HG03159 (cell line): ENCODE results near the gene FLT4.

Experiments used
- ATAC-seq: cut with Tn5 transposase; IDR thresholded peaks from one replicate; pipeline ENCODE4 v1.9.1; 2021; ENCODE audit warnings: mild to moderate bottlenecking, moderate library complexity; ENCODE audit not compliant: unreplicated experiment

FLT4 gene

DNA sequence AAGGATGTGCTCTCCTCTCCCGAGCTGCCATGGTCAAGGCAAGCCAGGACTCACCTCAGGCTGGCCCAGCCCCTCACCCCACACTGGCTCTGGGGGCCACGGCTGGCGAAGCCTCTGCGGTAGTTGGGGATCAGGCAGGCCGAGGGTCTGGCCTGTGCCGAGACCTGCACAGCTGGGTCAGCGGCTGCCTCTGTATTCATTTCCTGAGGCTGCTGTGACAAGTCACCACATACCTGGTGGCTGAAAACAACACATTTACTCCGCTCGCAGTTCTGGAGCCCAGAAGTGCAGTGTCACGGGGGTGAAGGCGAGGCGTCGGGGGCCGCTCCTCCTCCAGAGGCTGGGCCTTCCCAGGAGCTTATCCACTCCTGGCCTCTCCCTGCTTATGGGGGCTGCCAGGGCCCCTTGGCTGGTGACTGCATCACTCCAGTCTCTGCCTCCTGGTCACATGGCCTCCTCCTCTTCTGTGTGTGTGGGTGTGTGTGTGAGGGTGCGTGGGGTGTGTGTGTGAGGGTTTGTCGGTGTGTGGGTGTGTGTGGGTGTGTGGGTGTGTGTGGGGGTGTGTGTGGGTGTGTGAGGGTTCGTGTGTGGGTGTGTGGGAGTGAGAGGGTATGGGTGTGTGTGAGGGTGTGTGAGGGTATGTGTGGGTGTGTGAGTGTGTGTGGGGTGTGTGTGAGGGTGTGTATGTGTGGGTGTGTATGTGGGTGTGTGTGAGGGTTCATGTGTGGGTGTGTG, 54.9 kb downstream of the FLT4 start:
- no peak for ATAC-seq

DNA sequence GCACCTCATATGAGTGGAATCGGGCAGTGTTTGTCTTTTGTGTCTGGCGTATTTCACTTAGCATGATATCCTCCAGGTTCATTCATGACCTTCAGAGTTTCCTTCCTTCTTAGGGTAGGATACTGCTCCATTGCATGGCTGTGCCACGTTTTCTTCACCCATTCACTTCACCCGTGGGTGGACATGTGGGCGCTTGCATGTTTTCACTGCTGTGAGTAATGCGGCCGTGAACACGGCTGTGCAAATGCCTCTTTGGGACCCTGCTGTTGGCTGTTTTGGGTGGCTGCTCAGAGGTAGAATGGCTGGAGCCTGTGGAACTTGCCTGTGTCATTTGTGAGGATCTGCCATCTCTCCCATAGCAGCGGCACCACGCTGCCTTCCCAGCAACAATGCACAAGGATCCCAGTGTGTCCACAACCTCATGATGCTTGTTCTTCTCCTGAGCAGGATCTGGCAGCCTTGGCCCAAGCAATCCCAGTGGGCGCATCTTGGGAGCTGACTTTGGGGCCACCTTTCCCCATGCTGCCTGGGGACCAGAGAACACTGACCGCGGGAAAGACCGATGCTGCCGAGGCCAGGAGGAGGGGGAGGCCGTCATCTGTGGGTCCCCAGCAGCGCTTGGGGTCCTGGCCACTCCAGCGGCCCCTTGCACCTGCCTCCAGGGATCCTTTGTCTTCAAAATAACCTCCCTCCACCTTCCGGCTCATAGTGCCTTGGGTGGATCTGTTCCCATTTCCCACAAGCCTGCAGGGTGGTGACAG, 55.8 kb downstream of the FLT4 start:
- no peak for ATAC-seq

DNA sequence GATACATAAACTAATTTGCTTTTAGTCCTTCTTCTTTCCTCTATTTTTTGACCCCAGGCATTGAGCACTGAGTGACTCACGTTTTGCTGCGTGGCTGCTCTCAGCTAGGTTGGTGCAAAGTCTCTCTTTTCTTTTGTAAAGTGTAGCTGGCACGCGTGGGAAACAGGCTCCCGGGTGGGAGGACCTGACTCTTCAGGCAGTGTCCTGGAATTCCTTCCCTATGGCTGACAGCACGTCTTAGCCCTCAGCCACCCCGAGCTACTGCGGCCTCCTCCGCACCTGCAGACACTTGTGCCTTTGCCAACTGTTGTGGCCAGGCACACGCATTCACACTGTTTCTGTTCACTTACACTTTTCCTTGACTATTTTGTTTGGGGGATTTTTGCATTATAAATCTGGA, 57.2 kb downstream of the FLT4 start:
- ATAC-seq = no peak

DNA sequence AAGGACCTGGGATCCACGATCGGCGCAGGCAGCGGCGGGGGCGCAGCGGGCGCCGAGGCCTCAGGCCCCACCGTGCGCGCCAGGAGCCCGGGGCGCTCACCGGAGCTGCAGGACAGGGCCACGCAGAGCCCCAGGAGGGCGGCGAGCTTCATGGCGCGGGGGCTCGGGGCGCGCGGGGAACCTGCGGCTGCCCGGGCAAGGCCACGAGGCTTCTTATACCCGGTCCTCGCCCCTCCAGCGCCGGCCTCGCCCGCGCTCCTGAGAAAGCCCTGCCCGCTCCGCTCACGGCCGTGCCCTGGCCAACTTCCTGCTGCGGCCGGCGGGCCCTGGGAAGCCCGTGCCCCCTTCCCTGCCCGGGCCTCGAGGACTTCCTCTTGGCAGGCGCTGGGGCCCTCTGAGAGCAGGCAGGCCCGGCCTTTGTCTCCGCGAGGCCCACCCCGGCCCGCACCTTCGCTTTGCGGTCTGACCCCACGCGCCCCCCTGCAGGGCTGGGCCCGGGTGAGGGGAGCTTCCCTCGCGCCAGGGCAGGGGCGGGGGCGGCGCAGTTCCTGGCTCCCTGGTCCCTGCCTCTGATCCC, 58.0 kb downstream of the FLT4 start, which contains the start of gene SCGB3A1:
SCGB3A1 (minus strand) TSS at position 189 of the 577 bp plus-strand sequence; CDS start at position 152, 37 bp downstream.
- no peak for ATAC-seq

DNA sequence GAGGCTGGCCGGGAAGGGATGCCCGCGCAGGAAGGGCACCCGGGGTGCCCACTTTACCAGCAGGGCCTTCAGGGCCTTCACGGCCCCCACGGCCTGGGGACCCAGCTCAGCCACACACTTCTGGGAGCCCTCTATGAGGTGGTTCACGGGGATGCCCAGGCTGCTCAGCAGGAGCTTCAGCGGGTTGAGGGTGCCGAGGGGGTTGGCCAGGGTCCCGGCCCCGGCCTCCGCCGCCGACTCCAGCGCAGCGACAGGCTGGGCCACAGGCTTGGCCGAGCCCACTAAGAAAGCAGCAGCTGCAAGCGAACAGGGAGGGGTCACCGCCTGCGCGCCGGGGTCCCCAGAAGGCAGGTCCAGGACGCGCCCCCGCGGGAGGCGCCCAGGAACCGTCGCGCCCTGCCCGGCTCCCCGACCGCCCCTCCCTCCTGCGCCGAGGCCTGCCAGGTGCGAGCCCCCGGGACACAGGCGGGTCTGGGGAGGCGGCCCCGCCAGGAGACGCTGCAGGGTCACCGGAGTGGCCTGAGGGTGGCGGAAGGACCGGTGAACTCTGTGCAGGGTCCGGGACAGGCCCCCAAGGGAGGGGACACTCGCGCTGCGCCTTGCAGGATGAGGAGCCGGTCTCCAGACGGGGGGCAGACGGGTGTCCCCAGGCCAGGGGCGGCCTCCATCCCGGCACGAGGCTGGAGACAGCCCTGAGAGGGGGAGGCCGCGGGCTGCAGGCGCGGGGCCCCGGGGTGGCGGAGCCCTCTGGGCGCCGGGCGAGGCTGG, 58.7 kb downstream of the FLT4 start:
- ATAC-seq = no peak

DNA sequence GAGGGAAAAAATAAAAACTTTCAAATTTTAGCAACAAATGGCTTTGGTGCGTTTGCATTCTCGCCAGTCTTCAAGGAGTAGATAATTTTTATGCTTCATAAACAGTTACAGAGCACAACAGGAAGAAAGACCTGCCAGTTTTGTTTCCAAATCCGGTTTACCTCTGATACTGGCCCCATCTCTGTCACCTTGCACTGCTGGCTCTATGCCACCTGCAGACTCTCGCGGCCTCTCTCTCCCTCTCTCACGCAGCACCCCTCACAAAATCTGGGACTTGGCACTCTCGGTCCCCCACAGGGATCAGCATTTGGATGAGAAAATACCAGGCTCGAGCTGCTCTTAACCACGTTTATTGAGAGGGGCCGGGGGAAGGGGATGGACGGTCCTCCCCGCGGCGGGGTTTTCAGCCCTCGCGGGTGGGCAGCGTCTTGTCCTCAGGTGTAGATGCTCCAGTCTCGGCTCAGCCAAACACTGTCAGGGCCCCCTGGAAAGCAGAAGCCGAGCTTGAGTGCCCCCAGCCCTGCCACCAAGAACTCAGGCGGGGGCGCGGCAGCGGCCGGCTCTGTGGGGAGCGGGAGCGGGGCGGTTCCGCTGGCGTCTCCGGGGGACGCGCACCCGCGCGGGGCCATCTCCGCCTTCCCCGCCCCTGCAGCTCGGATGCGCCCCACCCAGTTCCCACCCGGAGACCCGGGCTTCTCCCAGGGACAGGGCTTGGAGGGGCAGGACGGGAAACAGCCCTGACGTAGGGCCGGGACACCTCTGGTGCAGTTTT, 59.4 kb downstream of the FLT4 start:
- ATAC-seq = no peak

DNA sequence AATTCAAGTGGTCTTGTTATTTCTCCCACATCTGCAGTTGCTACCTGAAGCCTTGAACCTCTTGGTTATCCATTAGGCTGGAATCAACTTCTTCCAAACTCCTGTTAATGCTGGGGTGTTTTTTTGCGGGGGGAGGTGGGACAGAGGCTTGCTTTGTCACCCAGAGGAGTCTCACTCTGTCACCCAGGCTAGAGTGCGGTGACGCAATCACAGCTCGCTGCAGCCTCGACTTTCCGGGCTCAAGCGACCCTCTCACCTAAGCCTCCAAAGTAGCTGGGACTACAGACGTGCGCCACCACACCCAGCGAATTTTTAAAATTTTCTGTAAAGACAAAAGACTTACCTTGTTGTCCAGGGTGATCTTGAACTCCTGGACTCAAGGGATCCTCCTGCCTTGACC, 62.5 kb downstream of the FLT4 start:
- ATAC-seq = no peak

DNA sequence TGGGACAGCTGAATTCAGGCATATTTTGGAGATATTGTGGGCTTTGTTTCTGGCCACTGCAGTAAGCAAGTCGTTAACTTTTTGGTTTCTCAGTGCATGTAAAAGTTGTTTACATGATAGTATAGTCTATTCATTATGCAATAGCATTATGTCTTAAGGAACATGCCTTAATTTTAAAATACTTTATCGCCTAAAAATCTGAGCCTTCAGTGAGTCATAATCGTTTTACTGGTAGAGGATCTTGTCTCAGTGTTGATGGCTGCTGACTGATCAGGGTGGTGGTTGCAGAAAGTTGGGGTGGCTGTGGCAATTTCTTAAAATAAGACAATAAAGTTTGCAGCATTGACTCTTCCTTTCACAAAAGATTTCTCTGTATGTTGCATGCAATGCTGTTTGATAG, 63.2 kb downstream of the FLT4 start:
- ATAC-seq = no peak

DNA sequence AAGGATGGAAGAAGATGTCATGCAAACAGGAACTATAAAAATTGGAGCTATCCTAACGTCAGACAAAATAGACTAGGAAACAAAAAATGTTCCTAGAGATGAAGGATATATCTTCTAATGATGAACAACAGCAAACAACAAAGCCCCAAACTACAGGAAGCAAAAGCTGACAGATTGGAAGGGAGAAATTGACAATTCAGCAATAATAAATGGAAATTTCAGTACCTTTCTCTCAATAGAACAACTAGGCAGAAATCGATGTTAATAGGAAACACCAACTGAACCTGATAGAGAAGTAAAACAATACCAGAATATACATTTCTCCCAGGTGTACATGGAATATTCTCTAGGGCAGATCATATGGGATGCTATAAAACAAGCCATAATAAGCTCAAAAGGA, 65.7 kb downstream of the FLT4 start:
- no peak for ATAC-seq

DNA sequence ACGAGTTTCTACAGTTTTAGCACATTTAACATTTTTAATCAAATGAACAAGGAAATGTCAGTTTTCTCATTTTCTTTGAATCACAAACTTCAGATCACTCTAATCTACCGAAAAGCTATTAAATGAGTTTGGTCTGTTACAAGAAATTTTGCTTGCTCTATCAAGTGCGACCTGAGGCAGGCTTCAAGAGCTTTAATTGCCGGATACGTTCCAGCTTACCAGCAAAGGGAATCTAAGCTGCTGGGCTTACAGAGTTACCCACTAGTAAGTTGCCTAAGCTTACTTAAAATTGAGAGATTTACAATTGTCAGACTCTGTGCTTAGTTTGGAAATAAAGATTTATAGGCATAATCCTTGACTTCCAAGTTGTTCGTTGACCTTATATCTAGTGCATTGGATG, 68.7 kb downstream of the FLT4 start:
- no peak for ATAC-seq

DNA sequence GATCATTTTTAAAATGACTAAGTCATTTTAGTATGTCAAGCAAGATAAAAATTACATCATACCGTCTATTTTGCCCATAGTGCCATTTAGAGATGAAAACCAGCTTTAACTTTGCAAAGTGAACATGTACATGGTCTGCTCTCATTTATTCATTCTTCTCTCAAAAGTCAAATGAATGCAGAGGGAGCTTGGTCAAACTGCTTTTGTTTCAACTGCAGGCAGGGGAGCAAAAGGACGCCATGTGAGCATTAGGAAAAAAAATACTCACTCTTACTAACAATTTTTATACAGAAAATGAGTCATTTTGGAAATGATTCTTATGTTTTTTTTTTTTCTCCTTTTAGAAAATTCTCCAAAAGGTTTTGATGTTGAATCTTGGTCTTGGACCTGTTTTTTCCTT, 73.8 kb downstream of the FLT4 start:
- ATAC-seq = no peak

DNA sequence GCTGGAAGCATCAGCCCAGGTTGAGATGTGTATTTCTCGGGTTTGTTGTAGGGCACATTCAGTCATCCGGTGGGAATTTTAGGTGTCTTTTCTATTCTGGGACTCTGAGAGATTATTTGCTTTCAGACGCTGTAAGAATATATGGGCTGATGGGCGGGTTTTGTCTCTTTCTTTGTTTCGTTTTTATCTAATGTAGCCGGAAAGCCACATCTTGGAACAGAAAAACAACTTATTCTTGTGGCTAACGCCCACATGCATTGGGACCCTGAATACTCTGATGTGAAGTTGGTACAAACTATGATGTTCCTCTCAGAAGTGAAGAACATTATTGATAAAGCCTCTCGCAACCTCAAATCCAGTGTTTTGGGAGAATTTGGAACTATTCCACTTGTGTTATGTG, 80.5 kb downstream of the FLT4 start:
- ATAC-seq = no peak

DNA sequence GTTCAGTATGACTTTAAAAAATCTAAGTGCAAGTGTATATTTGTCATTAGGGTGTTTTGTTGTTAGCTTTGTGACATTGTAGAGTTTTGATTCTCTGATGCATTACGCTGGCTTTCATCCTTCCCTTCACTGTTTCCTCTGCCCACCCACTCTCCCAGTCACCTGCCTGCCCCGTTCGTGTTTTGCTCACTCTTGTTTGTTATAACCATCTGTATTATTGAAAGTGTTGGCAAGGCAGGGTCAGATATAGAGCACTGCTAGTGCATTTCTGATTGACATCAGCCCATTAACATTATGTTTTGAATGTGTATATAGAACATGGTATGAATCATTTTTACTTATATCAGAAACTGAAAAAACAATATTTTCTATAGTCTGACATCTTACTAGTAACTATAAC, 85.4 kb downstream of the FLT4 start:
- no peak for ATAC-seq

DNA sequence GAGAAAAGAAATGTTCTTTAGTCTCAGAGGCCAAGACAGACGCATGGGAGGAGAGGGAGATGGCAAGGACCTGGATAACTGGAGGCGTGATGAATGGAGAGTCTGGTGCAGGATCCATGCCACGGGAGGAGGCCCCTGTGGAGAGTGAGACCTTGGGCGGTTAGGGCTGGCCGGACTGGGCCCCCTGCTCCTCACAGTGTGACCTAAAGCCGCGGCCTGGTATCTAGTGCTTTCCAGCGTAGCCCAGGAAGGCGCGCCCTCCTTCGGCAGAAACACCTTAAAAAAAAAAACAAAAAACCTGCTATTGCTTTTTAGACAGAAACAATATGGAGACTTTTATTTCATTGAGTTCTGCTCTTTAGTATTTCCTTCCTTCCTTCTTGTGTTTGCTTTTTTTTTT, 91.2 kb downstream of the FLT4 start:
- no peak for ATAC-seq

DNA sequence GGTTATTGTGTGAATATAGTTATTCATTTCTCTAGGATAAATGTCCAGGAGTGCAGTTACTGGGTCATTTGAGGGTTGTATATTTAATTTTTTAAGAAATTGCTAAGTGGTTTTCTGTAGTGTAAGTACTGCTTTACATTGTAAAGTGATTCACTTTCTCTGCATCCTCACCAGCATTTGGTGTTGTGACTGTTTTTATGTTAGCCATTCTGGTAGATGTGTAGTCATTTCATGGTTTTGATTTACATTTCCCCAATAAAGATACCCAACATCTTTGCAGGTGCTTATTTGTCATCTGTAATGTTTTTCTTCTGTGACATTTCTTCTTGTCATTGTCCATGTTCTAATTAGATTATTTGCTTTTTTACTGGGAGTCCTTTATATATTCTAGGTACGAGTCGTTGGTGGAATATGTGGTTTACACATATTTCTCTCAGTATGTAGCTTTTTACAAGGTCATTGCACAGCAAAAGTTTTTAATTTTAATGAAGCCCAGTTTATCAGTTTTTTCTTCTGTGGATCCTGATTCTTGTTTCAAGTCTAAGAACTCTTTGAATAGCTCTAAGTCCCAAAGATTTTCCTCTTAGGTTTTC, 92.1 kb downstream of the FLT4 start:
- ATAC-seq = no peak

DNA sequence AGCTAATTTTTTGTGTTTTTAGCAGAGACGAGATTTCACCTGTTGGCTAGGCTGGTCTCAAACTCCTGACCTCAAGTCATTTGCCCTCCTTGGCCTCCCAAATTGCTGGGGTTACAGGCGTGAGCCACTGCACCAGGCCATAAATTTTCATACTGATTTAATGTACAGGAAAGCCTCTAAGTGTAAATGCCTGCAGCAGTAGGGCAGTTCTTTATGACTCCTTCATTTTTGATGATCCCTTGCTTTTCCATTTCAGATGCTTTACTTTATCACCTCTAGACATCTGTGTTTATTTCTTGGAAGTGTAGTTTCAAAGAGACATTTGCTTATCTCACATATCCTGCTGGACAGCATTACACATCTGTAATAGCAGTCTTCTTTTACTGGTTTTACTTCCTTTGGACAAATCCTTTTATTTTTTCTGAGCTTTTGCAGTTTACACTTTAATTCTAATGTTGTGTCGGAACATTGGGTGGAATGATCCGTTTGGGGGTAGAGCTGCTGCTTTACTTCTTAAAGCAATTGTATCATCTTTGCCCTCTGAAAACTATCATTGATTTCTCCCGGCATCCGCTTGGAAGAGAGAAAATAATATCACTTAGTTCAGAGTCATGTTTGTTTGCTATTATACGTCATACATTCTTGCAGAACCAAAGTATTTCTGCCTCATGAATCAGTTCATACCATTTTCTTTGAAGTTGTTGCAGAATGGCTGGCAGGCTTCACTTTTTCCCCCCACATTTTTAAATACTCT, 94.1 kb downstream of the FLT4 start:
- no peak for ATAC-seq

DNA sequence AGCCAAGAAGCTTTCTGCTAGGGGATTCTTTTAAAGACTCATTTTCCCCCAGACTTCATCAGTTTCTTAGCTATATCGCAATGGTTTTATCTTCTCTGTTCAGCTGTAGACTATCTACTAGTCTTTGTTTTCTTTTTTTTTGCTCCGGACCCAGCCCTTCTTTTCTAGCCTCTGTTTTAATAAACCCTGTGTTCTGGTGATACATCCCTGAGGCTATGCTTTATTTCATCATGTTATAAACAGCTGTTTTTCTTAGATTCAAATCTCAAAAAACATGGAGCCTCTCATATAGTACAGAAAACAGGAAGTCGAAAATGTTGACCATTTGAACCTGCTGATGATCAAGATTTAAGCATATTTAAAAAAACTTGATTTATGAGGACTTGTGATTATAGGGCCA, 95.9 kb downstream of the FLT4 start:
- ATAC-seq = no peak
